ENCODE results near the gene PER1. TPM values are rescaled to one million over a fixed set of nuclear protein-coding genes. Genes with fewer than 3 reads are reported as not detected.

The PER1 gene
- total and polyA plus RNA-seq, 10 of the 15 experiments (the other 5 are each of a cell fraction or from before 2014, with no cell fraction given) = 0.02 to 25.1 (median 5.4) TPM

- Histone ChIP-seq H3K79me2 (ENCODE audit: control insufficient read depth, insufficient read depth, low read length) (peaks cover 18% of the 10 kb centered on the region), H3K9ac (ENCODE audit: control insufficient read depth, insufficient read depth, low read length) (peak overlapping the region; percentile 95), H2AFZ (ENCODE audit: control insufficient read depth, low read depth, low read length) (peak overlapping the region; percentile 93), H4K20me1 (ENCODE audit: control insufficient read depth, insufficient read depth) (no peaks in the 10 kb centered on the region), H3K4me3 (peak overlapping the region; percentile 73), H3K4me2 (ENCODE audit: control insufficient read depth, insufficient read depth) (peak overlapping the region; percentile 81), H3K9me3 (replicated peaks; ENCODE audit: control insufficient read depth, insufficient read depth, low read length) (no peaks in the 10 kb centered on the region), H3K4me1 (ENCODE audit: control insufficient read depth, insufficient read depth, low read length) (peaks cover 11% of the 10 kb centered on the region), H3K27me3 (replicated peaks in 1 of 2; ENCODE audit: control insufficient read depth in 2 of 2, insufficient read depth in 2 of 2, low read length in 1 of 2) (no peaks in the 10 kb centered on the region), H3K27ac (ENCODE audit: control insufficient read depth, insufficient read depth) (peak overlapping the region; percentile 93), H3K36me3 (ENCODE audit: control insufficient read depth in 2 of 2, insufficient read depth in 2 of 2, low read length in 1 of 2) (no peaks in the 10 kb centered on the region)
- FAIRE-seq (peak; percentile 76), ATAC-seq (peak; percentile 46), DNase-seq (ENCODE audit: low read depth, low spot score) (peak; percentile 97)
- RAD21 ChIA-PET (ENCODE audit: unreplicated experiment) = interaction anchor here (0.8 to 8.1 kb wide), 15 partner anchors 11 to 109 kb away, joined by 3 to 117 read pairs (median 6); partner anchors contain the start of genes AURKB, CTC1, RANGRF and SLC25A35
- SMC1A ChIA-PET (ENCODE audit: uncharacterized antibody, unreplicated experiment) = interaction anchor here (0.7 to 4.1 kb wide), 18 partner anchors 9 to 810 kb away, joined by 3 to 40 read pairs (median 5); partner anchors contain the start of genes AURKB, HES7, RANGRF and SLC25A35
- intact Hi-C loops (cut with micrococcal nuclease; ENCODE audit: unreplicated experiment) = loop anchor here (1.0 to 5.0 kb wide), 5 partner anchors 35 to 113 kb away; partner anchors contain the start of genes CTC1 and PFAS
- in situ Hi-C loops (cut with MboI) = loop anchor here (5.0 kb wide), 1 partner anchor 35 kb away; no protein-coding TSS in a partner anchor
- BruUV-seq (replicated peaks) = no TSS peak
- under 1% methylated on average over 32 of the region's 32 CpGs for WGBS (ENCODE audit: insufficient coverage, insufficient replicate concordance, low lambda C conversion rate, missing lambda C conversion rate)
- POLR2A ChIA-PET = interaction anchor here (0.7 to 8.1 kb wide), 16 partner anchors 9 to 109 kb away, joined by 3 to 146 read pairs (median 12); partner anchors contain the start of genes AURKB, CTC1, HES7 and PER1
- CTCF ChIA-PET = interaction anchor here (0.7 to 6.2 kb wide), 12 partner anchors 12 to 114 kb away, joined by 3 to 53 read pairs (median 4); partner anchors contain the start of genes ALOXE3, AURKB and SLC25A35
- TF ChIP-seq MYB (IDR thresholded peaks at IDR 0.05; ENCODE audit: borderline replicate concordance, low read depth, low read length) (no peak), SIX5 (IDR thresholded peaks at IDR 0.05; ENCODE audit: low read depth, low read length, severe bottlenecking) (no peak), YY1 (IDR thresholded peaks at IDR 0.05; ENCODE audit: low read depth, low read length) (no peak; the same call in 1 of the 2 replicates), SREBF2 (IDR thresholded peaks at IDR 0.05; ENCODE audit: low read length) (peak; percentile 85), TBL1XR1 (IDR thresholded peaks at IDR 0.05; ENCODE audit: low read depth, low read length) (peak; percentile 80), NBN (IDR thresholded peaks at IDR 0.05) (peak; percentile 99), NR2F1 (conservative IDR thresholded peaks at IDR 0.05) (no peak), IRF5 (IDR thresholded peaks at IDR 0.05; ENCODE audit: borderline replicate concordance) (no peak), SPI1 (IDR thresholded peaks at IDR 0.05; ENCODE audit: borderline replicate concordance, insufficient read depth, low read depth, low read length) (peak; percentile 27; the same call in 1 of the 2 replicates), ZBTB33 (IDR thresholded peaks at IDR 0.05) (no peak; the same call in 1 of the 2 replicates), E4F1 (IDR thresholded peaks at IDR 0.05; ENCODE audit: borderline replicate concordance, partially characterized antibody) (no peak), KLF5 (IDR thresholded peaks at IDR 0.05; ENCODE audit: partially characterized antibody) (peak; percentile 88), PML (IDR thresholded peaks at IDR 0.05; ENCODE audit: low read length) (peak; percentile 73; the same call in 1 of the 2 replicates), IKZF1 (conservative IDR thresholded peaks at IDR 0.05) (peak; percentile 92), MTA3 (IDR thresholded peaks at IDR 0.05; ENCODE audit: borderline replicate concordance, low read length) (peak; percentile 18; the same call in 1 of the 2 replicates)
- TF ChIP-seq, protein P1, sequence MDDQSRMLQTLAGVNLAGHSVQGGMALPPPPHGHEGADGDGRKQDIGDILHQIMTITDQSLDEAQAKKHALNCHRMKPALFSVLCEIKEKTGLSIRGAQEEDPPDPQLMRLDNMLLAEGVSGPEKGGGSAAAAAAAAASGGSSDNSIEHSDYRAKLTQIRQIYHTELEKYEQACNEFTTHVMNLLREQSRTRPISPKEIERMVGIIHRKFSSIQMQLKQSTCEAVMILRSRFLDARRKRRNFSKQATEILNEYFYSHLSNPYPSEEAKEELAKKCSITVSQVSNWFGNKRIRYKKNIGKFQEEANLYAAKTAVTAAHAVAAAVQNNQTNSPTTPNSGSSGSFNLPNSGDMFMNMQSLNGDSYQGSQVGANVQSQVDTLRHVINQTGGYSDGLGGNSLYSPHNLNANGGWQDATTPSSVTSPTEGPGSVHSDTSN (IDR thresholded peaks at IDR 0.05; ENCODE audit: insufficient replicate concordance, low read depth, low read length) = no peak
Observed at GRCh38 chr17:8186787-8187516, 34.7 kb upstream of the PER1 start.
